ENCODE data around the gene ENTR1.
A peak's percentile ranks its signal among the peaks of the same experiment; 100 is the strongest.
"Not testable (repeated sequence)": the region's sequence is repeated elsewhere in the genome, so short reads cannot be mapped to it uniquely, and the experiment has no call there.

ENTR1 gene

GRCh38 chr9:136419092-136419420 lies 8.6 kb upstream of the ENTR1 start:
- no peak for DNase-seq (ENCODE audit: low spot score)

GRCh38 chr9:136418182-136419091 lies 8.0 kb upstream of the ENTR1 start:
- DNase-seq (ENCODE audit: low spot score) = no peak

GRCh38 chr9:136416914-136417313 lies 6.5 kb upstream of the ENTR1 start:
- DNase-seq (ENCODE audit: low spot score) = no peak

- no peak for DNase-seq (ENCODE audit: low spot score)
Observed at GRCh38 chr9:136416427-136416826, 6.0 kb upstream of the ENTR1 start.

- DNase-seq (ENCODE audit: low spot score) = no peak
Observed at GRCh38 chr9:136412962-136413361, 2.5 kb upstream of the ENTR1 start.

- DNase-seq (ENCODE audit: low spot score) = no peak
Observed at GRCh38 chr9:136411378-136411777, 964 bp upstream of the ENTR1 start.

- peak; percentile 51 for DNase-seq (ENCODE audit: low spot score)
Observed at GRCh38 chr9:136409557-136410455, 608 bp downstream of the ENTR1 start.

GRCh38 chr9:136407911-136408310 lies 2.5 kb downstream of the ENTR1 start:
- no peak for DNase-seq (ENCODE audit: low spot score)

GRCh38 chr9:136407061-136407460 lies 3.4 kb downstream of the ENTR1 start:
- DNase-seq (ENCODE audit: low spot score) = not testable (repeated sequence)

- DNase-seq (ENCODE audit: low spot score) = not testable (repeated sequence)
Observed at GRCh38 chr9:136405904-136406303, 4.5 kb downstream of the ENTR1 start.

- DNase-seq (ENCODE audit: low spot score) = no peak
Observed at GRCh38 chr9:136405481-136405880, 4.9 kb downstream of the ENTR1 start.

GRCh38 chr9:136404801-136405136 lies 5.6 kb downstream of the ENTR1 start:
- DNase-seq (ENCODE audit: low spot score) = no peak

GRCh38 chr9:136403915-136404800 lies 6.3 kb downstream of the ENTR1 start:
- no peak for DNase-seq (ENCODE audit: low spot score)

GRCh38 chr9:136403538-136403914 lies 6.9 kb downstream of the ENTR1 start:
- DNase-seq (ENCODE audit: low spot score) = no peak

- DNase-seq (ENCODE audit: low spot score) = no peak
Observed at GRCh38 chr9:136402067-136402466, 8.3 kb downstream of the ENTR1 start.

- no peak for DNase-seq (ENCODE audit: low spot score)
Observed at GRCh38 chr9:136401173-136401922, 9.1 kb downstream of the ENTR1 start.

- peak; percentile 82 for DNase-seq (ENCODE audit: low spot score)
Observed at GRCh38 chr9:136400038-136400834, 10.2 kb downstream of the ENTR1 start, which contains the start of gene SNAPC4. Gene SNAPC4, minus strand, starts transcription at chr9:136400170. Its CDS starts 1,742 bp downstream, at chr9:136398428.

GRCh38 chr9:136399176-136400037 lies 11.0 kb downstream of the ENTR1 start:
- no peak for DNase-seq (ENCODE audit: low spot score)

- DNase-seq (ENCODE audit: low spot score) = no peak
Observed at GRCh38 chr9:136398286-136398685, 12.1 kb downstream of the ENTR1 start.

All from COLO829 (cell line).